Fibroblast of lung (primary cell): ENCODE results near the gene PRSS33. TPM values are rescaled to one million over a fixed set of nuclear protein-coding genes. Genes with fewer than 3 reads are reported as not detected.

Source experiments
- DNase-seq, 2 donors: peaks; one replicate each; pipeline versions ENCODE4 v3.0.0 to v3.0.0-alpha.2; 2010; ENCODE audit warnings: low read depth in 2 of 2
- H2AFZ ChIP-seq: 2 replicates; pipeline ENCODE4 v1.5.1; 2012; ENCODE audit warnings: low read length, control low read depth, inconsistent platforms
- H3K27ac ChIP-seq: 2 replicates; pipeline ENCODE4 v1.5.1; 2011; ENCODE audit warnings: low read length, control low read depth; ENCODE audit not compliant: insufficient read depth
- H3K27me3 ChIP-seq: 2 replicates; pipeline ENCODE4 v1.5.1; 2011; ENCODE audit warnings: mild to moderate bottlenecking, low read length; ENCODE audit not compliant: control insufficient read depth, insufficient read depth
- H3K36me3 ChIP-seq: 2 replicates; pipeline ENCODE4 v1.5.1; 2011; ENCODE audit warnings: low read length; ENCODE audit not compliant: control insufficient read depth, insufficient read depth
- H3K4me1 ChIP-seq: 2 replicates; pipeline ENCODE4 v1.5.1; 2011; ENCODE audit warnings: low read length; ENCODE audit not compliant: control insufficient read depth, insufficient read depth; ENCODE audit errors: extremely low read depth
- H3K4me2 ChIP-seq: 2 replicates; pipeline ENCODE4 v1.5.1; 2011; ENCODE audit warnings: low read length, control low read depth; ENCODE audit not compliant: insufficient read depth; ENCODE audit errors: extremely low read depth
- H3K4me3 ChIP-seq, 4 experiments: fragments of 200-600 bp in 1 of 4; sonication (generic) in 1 of 4; replicated peaks in 1 of 4; 2 replicates each; pipeline ENCODE4 v1.5.1; 2011 to 2016; ENCODE audit warnings: low read length in 4 of 4, low read depth in 3 of 4, mild to moderate bottlenecking in 3 of 4, control low read depth in 2 of 4, inconsistent platforms in 1 of 4, mixed read lengths in 1 of 4; ENCODE audit not compliant: insufficient read depth in 1 of 4; ENCODE audit errors: control extremely low read depth in 1 of 4
- H3K79me2 ChIP-seq: 2 replicates; pipeline ENCODE4 v1.5.1; 2012; ENCODE audit warnings: mild to moderate bottlenecking, low read length, inconsistent platforms; ENCODE audit not compliant: control insufficient read depth, insufficient read depth
- H3K9ac ChIP-seq: 2 replicates; pipeline ENCODE4 v1.5.1; 2011; ENCODE audit warnings: mild to moderate bottlenecking, low read length, control low read depth; ENCODE audit not compliant: insufficient read depth
- H3K9me3 ChIP-seq: 2 replicates; pipeline ENCODE4 v1.5.1; 2012; ENCODE audit warnings: low read depth, low read length; ENCODE audit not compliant: control insufficient read depth, insufficient read depth
- H4K20me1 ChIP-seq: 2 replicates; pipeline ENCODE4 v1.5.1; 2011; ENCODE audit warnings: low read length; ENCODE audit not compliant: control insufficient read depth, insufficient read depth; ENCODE audit errors: extremely low read depth
- CTCF ChIP-seq, 2 donors: IDR thresholded peaks in 1 of 2; conservative IDR thresholded peaks in 1 of 2; 1 replicate in 1 of 2; 2 replicates in 1 of 2; pipeline ENCODE4 v1.5.1; 2011 to 2012; ENCODE audit warnings: low read length in 2 of 2, control low read depth in 1 of 2, inconsistent platforms in 1 of 2, low read depth in 1 of 2, mild to moderate bottlenecking in 1 of 2
- EZH2 ChIP-seq: IDR thresholded peaks from 2 replicates; pipeline ENCODE4 v1.5.1; 2012; ENCODE audit warnings: low read length, control low read depth, mild to moderate bottlenecking; ENCODE audit errors: missing control alignments
- polyA plus RNA-seq, 2 donors: library from polyadenylated mRNA; depleted of rRNA in 1 of 2; stranded (reverse) in 1 of 2; unstranded in 1 of 2; fragments of >200 nt; gene quantifications; 2 replicates each; pipeline ENCODE4 v1.2.1, GENCODE V29; 2011 to 2012; ENCODE audit warnings: missing spikeins in 1 of 2
- total RNA-seq: library from RNA; depleted of rRNA; stranded (reverse); fragments of >200 nt; gene quantifications from 2 replicates; pipeline ENCODE4 v1.2.1, GENCODE V29; 2014

The PRSS33 gene
- total and polyA plus RNA-seq, 2 donors (not counting 1 experiment from before 2014, with no cell fraction given) = not detected

GRCh38 chr16:2761886-2762583, 25.3 kb downstream of the PRSS33 start:
- Histone ChIP-seq H3K27ac (no peak overlapping the region), H3K27me3 (no peaks in the 10 kb centered on the region), H3K4me2 (no peak overlapping the region), H3K79me2 (peaks cover 90% of the 10 kb centered on the region), H4K20me1 (peaks cover 2% of the 10 kb centered on the region), H3K4me1 (peaks cover 2% of the 10 kb centered on the region), H2AFZ (no peak overlapping the region), H3K4me3 (no peak overlapping the region), H3K9ac (no peak overlapping the region), H3K36me3 (peaks cover 66% of the 10 kb centered on the region), H3K9me3 (no peaks in the 10 kb centered on the region)
- DNase-seq = no peak
- no peak for TF ChIP-seq CTCF (conservative IDR thresholded peaks at IDR 0.05 in 1 of 2, IDR thresholded peaks at IDR 0.05 in 1 of 2; ENCODE audit: low read depth in 1 of 2, low read length in 2 of 2)
- TF ChIP-seq EZH2 = no peak

- Histone ChIP-seq H4K20me1 (peaks cover 5% of the 10 kb centered on the region), H3K27ac (no peak overlapping the region), H3K9me3 (no peaks in the 10 kb centered on the region), H3K4me3 (no peak overlapping the region), H3K9ac (no peak overlapping the region), H3K27me3 (no peaks in the 10 kb centered on the region), H3K4me1 (no peaks in the 10 kb centered on the region), H3K36me3 (peaks cover 60% of the 10 kb centered on the region), H3K79me2 (peaks cover 90% of the 10 kb centered on the region), H2AFZ (no peak overlapping the region), H3K4me2 (no peak overlapping the region)
- no peak for DNase-seq
- TF ChIP-seq CTCF (conservative IDR thresholded peaks at IDR 0.05 in 1 of 2, IDR thresholded peaks at IDR 0.05 in 1 of 2; ENCODE audit: low read depth in 1 of 2, low read length in 2 of 2) (no peak), EZH2 (no peak)
Measured at GRCh38 chr16:2761472-2761871, 25.9 kb downstream of the PRSS33 start.

- no peak overlapping the region for H3K9ac ChIP-seq
- no peak overlapping the region for H3K27ac ChIP-seq
- H2AFZ ChIP-seq = no peak overlapping the region
- H3K4me1 ChIP-seq = no peaks in the 10 kb centered on the region
- no peak overlapping the region for H3K4me2 ChIP-seq
- H3K27me3 ChIP-seq = no peaks in the 10 kb centered on the region
- H4K20me1 ChIP-seq = peaks cover 10% of the 10 kb centered on the region
- TF ChIP-seq EZH2 = no peak
- no peak for TF ChIP-seq CTCF (conservative IDR thresholded peaks at IDR 0.05 in 1 of 2, IDR thresholded peaks at IDR 0.05 in 1 of 2; ENCODE audit: low read depth in 1 of 2, low read length in 2 of 2)
- peaks cover 33% of the 10 kb centered on the region for H3K36me3 ChIP-seq
- H3K4me3 ChIP-seq = no peak overlapping the region
- H3K9me3 ChIP-seq = no peaks in the 10 kb centered on the region
- DNase-seq = no peak
- peaks cover 88% of the 10 kb centered on the region for H3K79me2 ChIP-seq
Measured at GRCh38 chr16:2757344-2757743, 30.0 kb downstream of the PRSS33 start.
